HG02981 (cell line): ENCODE measurements around the gene ACOXL.
"Not testable (repeated sequence)": the region's sequence is repeated elsewhere in the genome, so short reads cannot be mapped to it uniquely, and the experiment has no call there.

Experiments used
- ATAC-seq: cut with Tn5 transposase; IDR thresholded peaks from one replicate; pipeline ENCODE4 v1.9.1; 2021; ENCODE audit warnings: mild to moderate bottlenecking, moderate library complexity; ENCODE audit not compliant: unreplicated experiment

Gene ACOXL

DNA sequence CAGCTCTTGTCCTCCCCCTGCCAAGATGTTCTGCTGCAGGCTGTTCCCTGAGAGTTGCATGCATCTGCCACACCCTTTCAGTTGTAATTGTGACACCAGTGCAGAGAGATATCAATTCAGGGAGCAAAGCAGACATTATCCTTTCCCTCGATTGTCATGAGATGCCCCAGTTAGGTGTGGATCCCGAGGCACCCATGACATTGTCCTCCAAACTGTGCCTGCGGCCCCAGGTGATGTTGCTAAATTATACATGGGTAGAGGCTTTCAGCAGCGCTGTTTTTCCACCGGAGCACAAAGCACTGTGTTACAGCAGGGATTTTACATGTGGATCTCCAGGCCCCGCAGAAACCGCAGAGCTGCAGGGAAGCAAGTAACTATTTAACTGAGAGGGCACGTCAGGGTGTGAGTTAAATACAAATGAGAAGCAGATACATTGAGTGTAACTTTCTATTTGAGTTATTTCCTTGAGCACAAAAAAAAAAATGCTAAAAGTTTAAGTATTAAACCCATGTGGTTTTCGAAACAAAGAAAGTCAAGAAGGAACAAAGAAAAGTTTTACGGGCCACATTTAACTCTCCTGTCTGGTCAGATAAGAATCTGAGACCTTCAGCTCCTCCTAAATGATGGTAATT is 298.0 kb downstream of the ACOXL start:
- ATAC-seq: peak; percentile 61

DNA sequence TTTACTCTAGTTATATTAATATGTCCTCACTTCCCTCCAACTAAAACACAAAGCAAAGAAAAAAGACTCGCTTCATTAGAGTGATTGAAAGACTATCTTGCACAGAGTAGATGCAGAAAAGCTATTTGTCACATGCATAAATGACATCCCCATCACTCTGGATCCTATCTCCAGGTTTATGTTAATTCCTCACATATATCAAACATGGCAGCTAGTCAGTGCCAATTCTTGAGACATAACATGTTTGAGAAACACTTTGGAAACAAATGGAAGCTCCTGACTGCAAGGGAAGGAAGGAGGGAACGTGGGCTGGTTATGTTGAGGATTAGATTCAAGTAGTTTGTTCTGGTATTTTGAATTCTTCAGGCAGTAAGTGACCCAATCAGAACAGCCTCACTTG is 298.6 kb downstream of the ACOXL start:
- no peak for ATAC-seq

DNA sequence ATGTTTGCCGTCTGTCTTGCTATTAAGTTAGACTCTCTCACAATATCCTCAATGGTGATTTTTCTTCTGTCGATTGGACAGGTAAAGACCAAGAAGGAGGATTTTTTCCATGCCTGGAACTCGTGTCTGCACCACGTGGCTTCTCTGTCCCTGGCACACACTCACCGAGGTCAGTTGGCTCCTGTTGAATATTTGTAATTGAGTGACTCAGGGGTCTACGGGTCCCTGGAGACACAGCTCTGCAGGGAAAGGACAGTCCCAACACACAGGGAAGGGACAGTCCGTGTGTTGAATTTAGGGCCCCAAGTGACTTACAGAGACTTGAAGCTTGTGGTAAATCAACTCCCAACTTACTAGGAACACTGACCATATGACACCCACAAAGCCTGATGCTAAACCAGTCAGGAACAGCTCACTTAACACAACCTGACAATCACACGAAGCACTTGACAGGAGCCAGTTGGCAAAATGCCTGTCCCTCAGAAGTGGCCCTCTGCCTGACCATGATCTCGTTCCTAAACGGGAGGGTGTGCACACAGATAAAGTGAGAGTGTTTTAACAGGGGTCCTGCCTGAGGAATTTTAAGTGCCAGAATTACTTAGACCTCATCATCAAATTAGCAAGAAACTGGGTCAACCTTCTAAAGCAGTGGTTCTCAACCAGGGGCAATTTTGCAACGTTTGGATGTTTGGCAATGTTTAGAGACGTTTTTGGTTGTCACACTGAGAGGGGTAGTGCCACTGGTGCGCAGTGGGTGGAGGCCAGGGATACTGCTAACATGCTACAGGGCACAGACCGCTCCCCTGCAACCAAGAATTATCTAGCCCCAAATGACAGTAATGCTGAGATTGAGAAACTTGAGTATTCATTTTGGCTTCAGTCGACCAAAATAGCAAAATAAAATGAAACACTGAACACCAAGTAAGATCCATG is 299.4 kb downstream of the ACOXL start:
- no peak for ATAC-seq

DNA sequence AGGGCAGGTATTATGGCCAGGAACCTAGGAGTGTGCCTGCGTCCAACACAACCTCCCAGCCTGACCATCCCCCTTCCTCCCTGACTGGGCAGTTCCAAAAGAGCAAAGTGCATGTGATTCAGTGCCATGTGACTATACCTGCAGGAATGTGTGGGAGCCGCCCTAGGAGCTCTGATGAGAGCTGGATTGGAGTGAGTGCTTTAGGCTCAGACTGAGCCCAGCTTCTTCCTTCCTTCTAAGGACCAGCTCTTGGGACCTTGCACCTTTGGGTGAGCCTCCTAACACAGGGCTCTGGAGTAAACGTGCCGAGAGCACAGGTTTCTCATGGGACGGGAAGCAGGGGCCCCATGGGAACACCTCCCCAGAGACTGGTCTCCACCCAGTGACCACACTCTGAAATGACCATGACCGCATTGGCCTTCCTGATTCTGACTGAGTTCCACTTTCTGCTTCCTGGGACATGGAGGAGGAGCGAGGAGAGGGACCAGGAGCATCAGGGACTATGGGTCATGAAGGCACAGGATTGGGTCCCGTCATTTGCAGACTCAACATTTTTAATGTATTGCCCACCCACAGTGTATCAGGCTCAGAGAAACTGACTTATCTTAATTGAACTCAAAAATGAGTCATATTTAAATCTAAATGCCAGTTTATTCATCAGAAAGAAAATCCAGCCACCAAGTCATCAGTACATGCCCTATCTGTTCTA is 300.5 kb downstream of the ACOXL start:
- no peak for ATAC-seq

DNA sequence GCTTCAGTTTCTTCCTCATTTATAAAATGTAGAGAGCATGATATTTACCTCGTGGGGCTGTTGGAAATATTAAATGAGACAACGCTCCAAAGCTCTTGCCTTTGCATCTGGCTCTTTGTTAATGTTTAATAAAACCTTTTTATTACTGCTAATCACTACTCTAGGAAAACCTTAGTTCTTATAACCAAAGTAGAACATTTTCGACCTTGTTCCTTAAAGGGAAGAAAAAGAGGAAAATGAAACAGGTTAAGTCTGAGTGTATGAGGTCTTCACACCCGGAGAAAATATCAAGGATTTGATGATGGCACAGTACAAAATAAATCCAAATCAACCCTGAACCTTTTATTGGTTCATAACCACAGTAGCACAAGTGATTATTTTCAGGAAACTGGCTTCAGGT is 301.8 kb downstream of the ACOXL start:
- ATAC-seq: no peak

DNA sequence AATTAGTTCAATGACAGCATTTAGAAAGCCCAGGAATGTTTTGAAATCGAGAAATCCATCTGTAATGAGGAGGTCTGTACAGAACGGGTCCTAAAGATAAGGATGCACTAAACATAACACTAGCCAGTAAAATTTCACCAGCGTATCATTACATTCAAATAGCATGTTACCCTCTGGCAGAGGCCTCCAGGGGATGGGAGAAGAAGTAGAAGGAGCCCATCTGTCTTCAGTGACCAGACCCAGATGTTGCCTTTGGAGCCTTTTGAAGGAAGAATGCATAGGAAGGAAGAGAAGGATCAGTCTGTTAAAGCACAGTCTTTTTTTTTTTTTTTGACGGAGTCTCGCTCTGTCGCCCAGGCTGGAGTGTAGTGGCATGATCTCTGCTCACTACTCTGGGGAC is 302.2 kb downstream of the ACOXL start:
- ATAC-seq: no peak

DNA sequence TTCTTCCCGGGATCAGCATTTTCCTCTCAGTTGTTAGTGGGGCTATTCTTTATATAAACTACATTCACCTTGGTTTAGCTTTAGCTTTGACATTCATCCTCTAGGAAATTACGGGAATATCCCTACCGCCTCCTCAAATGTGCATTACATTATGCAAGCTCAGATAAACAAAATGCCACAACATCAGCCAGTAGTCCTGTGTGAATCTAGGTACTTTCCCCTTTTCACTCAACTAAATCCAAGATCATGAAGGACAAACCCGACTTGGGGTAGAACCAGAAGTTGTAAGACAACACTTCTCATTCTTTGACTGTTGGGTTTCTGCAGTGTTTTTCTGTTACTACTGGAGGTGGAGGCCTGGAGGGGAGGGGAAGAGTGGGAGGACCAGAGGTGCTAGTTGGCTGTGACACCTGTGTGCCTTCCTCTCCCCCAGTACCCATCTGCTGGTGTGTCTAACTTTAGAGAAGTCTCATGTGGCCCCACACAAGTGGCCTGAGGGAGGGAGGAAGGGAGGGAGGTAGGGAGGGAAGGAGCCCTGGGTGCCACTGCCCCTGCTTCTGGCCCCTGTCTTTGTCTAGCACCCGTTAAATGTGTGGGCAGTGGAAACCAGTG is 303.6 kb downstream of the ACOXL start:
- no peak for ATAC-seq

DNA sequence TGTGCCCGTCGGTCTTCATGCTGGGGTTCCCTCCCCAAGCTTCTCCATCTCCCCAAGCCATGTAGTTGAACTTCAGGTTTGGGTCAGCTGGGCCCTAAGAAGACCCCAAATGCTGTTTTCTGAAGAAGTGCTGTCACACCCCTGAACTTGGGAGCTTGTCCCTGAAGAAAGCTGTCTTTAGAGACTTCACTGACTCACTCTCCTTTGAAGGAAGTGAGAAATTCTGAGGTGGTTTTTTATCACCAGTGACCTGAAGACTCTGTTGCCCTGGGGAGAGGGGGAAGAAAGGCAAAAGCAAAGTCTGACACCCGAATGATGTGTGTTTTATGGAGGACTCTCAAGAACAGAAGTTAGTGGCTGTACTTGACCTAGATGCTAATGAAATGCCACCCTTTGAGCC is 304.8 kb downstream of the ACOXL start:
- ATAC-seq: no peak

DNA sequence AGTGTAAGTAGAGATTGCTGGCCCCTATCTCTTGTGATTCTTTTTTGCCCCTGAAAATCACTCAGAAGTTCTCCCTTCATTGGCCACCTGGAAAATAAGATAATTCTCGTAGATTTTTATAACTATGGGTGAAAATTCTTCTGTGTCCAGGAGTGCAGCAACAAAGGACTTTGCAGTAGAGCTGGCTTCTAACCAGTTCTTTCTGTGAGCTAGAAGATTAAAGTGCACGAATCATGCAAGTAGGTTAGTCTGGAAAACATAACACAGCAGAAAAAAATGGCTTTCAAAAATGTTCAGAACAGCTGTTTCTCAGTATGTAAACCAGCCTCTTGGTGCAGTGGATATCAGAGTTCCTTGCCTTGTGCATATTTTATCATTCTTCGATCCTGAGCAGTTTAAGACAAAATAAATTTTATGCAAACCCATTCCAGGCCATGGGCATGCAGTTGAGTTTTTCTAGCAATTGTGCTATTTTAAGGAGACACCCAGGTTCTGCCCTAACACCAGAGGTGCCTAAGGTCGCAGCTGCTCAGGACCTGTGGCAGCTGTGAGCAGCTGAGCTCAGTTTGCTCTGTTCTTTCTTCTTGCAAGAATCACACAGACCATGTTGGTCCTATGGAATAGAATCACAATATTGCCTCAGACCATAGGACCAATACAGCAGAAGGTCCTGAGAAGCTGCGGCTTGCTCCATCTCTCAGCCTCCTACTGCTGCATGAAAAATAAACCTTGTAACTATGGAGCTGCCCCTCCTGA is 307.4 kb downstream of the ACOXL start:
- no peak for ATAC-seq

DNA sequence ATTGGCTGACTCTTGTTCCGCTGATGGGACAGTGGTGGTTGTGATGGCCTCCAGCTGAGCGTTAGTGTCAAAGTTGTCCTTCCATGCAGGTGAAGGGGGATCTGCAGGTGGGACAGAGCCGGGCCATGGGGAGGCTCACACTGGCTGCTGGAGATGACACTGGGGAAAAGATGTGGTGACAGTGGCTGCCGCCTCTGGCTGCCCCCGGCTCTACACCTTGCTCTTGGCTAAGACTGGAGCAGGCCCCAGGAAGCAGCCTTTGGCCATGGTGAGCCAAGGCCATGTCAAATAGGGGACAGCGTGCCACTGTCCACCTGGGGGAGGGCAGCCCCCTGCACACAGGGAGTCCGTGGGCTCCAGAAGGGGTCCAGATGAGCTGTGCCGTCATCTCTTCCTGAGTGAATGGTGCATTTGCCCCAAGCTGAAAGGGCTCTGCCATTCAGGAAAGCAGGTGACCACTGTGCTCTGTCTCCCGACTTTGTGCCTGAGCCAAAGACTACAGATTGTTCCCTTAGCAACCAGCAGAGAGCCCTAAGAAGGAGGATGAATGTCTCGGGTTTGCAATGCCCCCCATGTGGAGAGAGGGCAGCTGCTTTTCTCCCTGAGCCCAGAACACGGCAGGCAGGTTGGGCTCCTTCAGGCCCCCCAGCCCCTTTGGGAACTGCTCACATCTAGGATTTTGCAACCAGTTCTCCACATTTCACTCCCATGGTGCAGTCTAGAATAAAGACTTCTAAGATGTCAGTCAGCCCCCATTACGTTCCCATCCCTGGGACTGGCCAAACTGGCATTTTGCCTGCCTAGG is 309.2 kb downstream of the ACOXL start:
- no peak for ATAC-seq

DNA sequence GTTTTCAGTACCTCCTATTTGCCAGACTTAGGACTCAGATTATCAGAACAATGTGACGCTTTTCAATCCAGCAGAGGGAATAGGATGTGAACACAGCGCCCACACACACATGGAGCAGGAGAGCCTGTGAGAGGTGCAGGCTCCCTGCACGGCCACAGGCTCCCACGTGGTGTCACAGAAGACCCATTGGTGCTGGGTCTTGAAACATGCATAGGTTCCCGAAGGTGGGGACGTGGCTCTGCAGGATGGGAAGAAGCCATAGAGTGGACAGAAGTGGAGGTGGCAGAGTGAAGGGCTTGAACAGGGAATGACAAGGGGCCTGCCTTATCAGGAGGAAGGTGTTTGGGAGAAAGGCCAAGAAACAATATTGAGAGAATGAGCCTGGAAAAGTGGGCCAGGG is 309.9 kb downstream of the ACOXL start:
- no peak for ATAC-seq

DNA sequence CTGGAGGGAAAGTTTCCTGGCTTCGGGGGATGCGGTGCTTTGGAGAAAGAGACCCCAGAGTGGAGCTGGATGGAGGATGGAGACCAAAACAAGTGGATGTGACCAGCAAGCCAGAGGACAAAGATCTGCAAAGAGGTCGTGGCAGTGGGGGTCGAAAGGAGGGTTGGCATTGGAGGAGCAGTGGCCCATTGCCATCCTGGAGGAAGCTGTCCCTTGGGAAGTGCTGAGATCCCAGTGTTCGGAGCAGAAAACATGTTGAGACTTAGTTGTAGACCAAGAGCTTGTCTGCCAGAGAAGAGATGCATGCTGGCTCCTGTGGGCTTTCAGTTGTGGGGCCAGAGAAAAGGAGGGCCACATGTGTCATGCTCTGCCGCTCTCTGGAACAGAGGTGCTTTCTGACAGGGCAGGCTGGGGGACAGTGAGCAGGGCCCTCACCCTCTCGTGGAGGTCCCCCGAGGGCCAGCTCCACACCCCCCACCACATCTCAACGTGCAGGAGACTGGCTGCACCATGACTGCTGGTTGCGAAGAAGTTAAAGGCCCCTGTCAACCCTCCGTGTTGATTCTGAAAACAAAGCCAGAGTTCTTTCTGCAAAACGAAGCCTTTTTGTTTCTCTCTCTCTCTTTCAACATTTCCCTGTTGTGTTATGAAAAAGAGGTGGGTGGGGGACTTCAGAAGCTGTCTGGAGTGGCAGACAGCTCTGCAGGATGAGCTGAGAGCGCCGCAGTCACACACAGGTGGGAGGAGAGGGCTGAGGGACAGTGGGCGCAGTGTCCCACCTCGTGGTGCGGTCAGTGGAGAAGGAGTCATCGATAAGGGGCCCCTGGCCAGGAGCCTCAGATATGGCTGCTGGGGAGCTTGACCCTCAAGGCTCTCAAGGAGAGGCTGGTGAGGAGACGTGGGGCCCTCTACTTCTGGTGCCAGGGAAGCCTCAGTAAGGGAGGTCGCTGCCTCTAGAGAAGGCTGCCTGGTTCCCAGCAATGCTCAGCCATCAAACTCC is 310.7 kb downstream of the ACOXL start:
- ATAC-seq: no peak

DNA sequence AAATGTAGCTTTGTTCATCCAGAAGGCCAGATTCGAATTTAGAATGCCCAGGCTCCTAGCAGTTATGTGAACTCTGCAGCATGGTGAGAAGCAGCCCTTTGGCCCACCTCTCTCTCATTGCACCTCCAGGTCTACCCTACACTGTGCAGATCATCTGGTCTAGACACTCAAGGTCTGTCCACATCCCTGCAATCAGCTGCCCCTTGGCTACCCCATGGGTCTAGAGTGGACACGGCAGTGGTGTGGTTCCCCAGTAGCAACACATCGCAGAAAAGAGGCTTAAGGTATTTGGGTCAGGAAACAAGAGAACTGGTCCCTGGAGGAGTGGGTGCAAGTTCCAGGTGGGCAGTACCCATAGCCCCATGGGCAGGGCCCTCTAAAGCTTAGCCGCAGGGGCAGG is 311.7 kb downstream of the ACOXL start:
- ATAC-seq: no peak

DNA sequence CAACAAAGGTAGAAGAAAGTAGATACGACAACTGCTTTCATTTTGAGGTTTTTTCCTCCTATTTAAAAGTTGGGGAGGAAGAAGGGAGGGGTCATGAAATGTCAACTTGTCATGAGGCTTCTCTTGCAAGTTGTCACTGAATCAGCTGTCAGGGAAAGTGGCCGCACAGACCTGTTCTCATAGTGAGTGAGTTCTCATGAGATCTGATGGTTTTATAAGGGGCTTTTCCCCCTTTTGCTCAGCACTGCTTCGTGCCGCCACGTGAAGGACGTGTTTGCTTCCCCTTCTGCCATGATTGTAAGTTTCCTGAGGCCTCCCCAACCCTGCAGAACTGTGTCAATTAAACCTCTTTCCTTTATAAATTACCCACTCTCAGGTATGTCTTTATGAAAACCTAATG is 312.9 kb downstream of the ACOXL start:
- ATAC-seq: not testable (repeated sequence)

DNA sequence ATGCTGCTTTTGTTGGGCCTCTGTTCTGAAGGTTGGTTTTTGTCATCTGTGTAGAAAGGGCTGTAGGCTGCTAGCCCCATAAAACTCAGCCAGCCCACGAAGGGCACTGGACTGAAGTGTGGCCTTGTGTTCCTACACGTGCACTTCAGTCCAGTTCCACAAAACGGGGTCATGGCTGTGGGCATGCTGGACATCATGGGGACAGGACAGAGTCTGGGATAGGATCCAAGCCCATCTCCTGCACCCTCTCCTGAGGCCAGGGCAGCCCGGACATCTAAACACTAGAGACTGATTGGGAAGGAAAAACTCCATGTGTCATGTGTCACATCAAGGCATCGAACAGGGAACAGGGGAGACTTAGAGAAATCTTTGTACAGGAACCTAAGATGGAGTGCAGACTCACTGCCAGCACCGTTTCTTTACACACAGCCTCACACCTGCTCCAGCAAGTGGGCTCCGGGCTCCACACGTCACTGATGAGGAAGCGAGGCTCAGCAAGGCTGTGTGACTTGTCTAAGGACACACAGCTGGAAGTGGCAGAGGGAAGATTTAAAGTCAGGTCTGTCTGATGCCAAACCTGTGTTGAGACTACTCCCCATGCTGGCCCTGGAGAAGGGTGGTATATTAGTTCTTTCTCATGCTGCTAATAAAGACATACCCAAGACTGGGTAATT is 313.5 kb downstream of the ACOXL start:
- ATAC-seq: no peak

DNA sequence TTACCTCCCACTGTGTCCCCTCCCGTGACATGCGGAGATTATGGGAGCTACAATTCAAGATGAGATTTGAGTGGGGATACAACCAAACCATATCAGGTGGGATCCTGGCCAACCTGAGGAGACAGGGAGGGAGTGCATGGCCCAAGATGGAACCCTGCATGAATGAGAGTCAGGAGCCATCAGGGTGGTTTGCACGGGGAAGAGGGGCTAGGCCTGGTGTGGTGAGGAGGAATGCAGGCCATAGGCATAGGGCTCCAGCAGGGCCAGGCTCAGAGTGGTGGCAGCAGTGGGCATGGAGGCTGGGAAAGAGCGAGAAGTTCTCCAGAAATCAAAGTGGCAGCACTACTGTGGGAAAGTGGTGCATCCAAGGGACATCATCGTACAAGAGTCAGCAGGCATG is 314.3 kb downstream of the ACOXL start:
- no peak for ATAC-seq

DNA sequence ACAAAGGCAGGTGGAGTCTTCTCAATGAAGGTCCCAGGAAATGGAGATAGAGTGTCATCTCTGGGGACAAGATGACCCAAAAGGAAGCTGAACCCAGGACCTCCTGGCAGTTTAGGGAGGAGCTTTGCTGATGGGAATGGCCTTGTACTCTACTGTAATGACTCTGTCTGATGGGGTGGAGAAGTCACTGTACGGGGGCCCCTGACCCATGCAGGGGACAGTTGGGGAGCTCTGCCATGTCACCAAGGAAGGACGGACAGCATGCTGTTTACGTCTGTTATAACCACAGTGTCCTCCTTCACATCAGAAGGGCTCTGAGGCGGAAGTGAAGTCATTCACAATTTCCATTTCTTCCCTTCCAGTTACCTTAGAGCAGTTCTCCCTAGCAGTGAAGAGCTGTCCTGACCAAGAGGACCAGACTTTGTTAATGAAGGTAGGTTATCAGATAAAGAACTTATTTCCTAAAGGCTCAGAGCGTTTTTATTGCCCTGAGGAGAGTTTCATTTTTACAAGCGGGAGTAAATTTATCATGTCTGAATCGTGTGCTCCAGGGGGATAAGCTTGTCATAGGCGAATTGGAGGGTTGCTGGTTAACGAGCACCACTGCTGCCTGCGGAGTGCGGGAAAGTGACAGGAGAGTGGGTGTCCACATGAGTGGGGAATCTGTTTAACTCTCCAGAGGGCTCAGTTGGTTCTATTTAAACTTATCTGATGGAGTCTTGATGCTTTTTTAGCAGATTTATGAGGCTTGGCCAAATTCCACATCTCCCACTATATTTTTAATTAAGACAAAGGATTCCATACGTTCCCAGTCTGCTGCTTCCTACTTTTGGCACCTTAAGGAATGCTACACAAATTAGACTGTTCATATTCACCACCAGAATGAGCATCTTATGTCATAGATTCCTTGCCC is 316.7 kb downstream of the ACOXL start:
- no peak for ATAC-seq
